ENCODE measurements around the gene TRAF6. TPM values are rescaled to one million over a fixed set of nuclear protein-coding genes. Genes with fewer than 3 reads are reported as not detected.

The TRAF6 gene
- 4.0 and 8.7 TPM in 2 replicates for polyA plus RNA-seq

GRCh38 chr11:36509694-36510593 is at the start of gene TRAF6:
Gene TRAF6 (minus strand): TSS chr11:36510272. CDS start chr11:36501515, 8,757 bp downstream.

Other genes starting within 250 kb of the TRAF6 start
- gene COMMD9, start 220.8 kb downstream of the TRAF6 start, polyA plus RNA-seq: 109 and 139 TPM in 2 replicates
- 0.98 and 1.6 TPM in 2 replicates for gene PRR5L, start 214.0 kb downstream of the TRAF6 start, polyA plus RNA-seq
- not detected in 2 replicates for gene RAG1, start 57.7 kb upstream of the TRAF6 start, polyA plus RNA-seq
- 159 and 166 TPM in 2 replicates for gene IFTAP, start 84.2 kb upstream of the TRAF6 start, polyA plus RNA-seq
- gene RAG2, start 88.0 kb upstream of the TRAF6 start, polyA plus RNA-seq: 0.98 TPM in 1 of 2 replicates, not detected in the other